Measurements from ENCODE around the gene CA10. TPM values are rescaled to one million over a fixed set of nuclear protein-coding genes. Genes with fewer than 3 reads are reported as not detected.

The CA10 gene
- total and polyA plus RNA-seq, 2 donors (not counting 1 experiment from before 2014, with no cell fraction given) = not detected

- Histone ChIP-seq H2AFZ (ENCODE audit: low read length) (no peak overlapping the region), H3K79me2 (ENCODE audit: control insufficient read depth, insufficient read depth, low read length) (no peaks in the 10 kb centered on the region), H3K27me3 (ENCODE audit: control insufficient read depth, insufficient read depth, low read length) (no peaks in the 10 kb centered on the region), H3K9me3 (ENCODE audit: control insufficient read depth, insufficient read depth, low read depth, low read length) (no peaks in the 10 kb centered on the region), H3K4me1 (ENCODE audit: control insufficient read depth, extremely low read depth, insufficient read depth, low read length) (no peaks in the 10 kb centered on the region), H3K9ac (ENCODE audit: insufficient read depth, low read length) (no peak overlapping the region), H3K4me3 (replicated peaks in 1 of 4; ENCODE audit: control extremely low read depth in 1 of 4, insufficient read depth in 1 of 4, low read depth in 3 of 4, low read length in 4 of 4) (no peak overlapping the region), H3K4me2 (ENCODE audit: extremely low read depth, insufficient read depth, low read length) (no peak overlapping the region), H3K27ac (ENCODE audit: insufficient read depth, low read length) (no peak overlapping the region), H3K36me3 (ENCODE audit: control insufficient read depth, insufficient read depth, low read length) (no peaks in the 10 kb centered on the region), H4K20me1 (ENCODE audit: control insufficient read depth, extremely low read depth, insufficient read depth, low read length) (no peaks in the 10 kb centered on the region)
- TF ChIP-seq CTCF (conservative IDR thresholded peaks at IDR 0.05 in 1 of 2, IDR thresholded peaks at IDR 0.05 in 1 of 2; ENCODE audit: low read depth in 1 of 2, low read length in 2 of 2) = no peak
- no peak for TF ChIP-seq EZH2 (IDR thresholded peaks at IDR 0.05; ENCODE audit: low read length, missing control alignments)
- DNase-seq (ENCODE audit: low read depth in 2 of 2) = no peak
Observed at GRCh38 chr17:51653878-51654277, 504.6 kb downstream of the CA10 start.

GRCh38 chr17:51652529-51652928, 506.0 kb downstream of the CA10 start:
- Histone ChIP-seq H3K36me3 (ENCODE audit: control insufficient read depth, insufficient read depth, low read length) (no peaks in the 10 kb centered on the region), H3K4me3 (replicated peaks in 1 of 4; ENCODE audit: control extremely low read depth in 1 of 4, insufficient read depth in 1 of 4, low read depth in 3 of 4, low read length in 4 of 4) (no peak overlapping the region), H2AFZ (ENCODE audit: low read length) (no peak overlapping the region), H4K20me1 (ENCODE audit: control insufficient read depth, extremely low read depth, insufficient read depth, low read length) (no peaks in the 10 kb centered on the region), H3K4me1 (ENCODE audit: control insufficient read depth, extremely low read depth, insufficient read depth, low read length) (no peaks in the 10 kb centered on the region), H3K27ac (ENCODE audit: insufficient read depth, low read length) (no peak overlapping the region), H3K9ac (ENCODE audit: insufficient read depth, low read length) (no peak overlapping the region), H3K79me2 (ENCODE audit: control insufficient read depth, insufficient read depth, low read length) (no peaks in the 10 kb centered on the region), H3K4me2 (ENCODE audit: extremely low read depth, insufficient read depth, low read length) (no peak overlapping the region), H3K27me3 (ENCODE audit: control insufficient read depth, insufficient read depth, low read length) (no peaks in the 10 kb centered on the region), H3K9me3 (ENCODE audit: control insufficient read depth, insufficient read depth, low read depth, low read length) (no peaks in the 10 kb centered on the region)
- TF ChIP-seq CTCF (conservative IDR thresholded peaks at IDR 0.05 in 1 of 2, IDR thresholded peaks at IDR 0.05 in 1 of 2; ENCODE audit: low read depth in 1 of 2, low read length in 2 of 2) = no peak
- no peak for TF ChIP-seq EZH2 (IDR thresholded peaks at IDR 0.05; ENCODE audit: low read length, missing control alignments)
- no peak for DNase-seq (ENCODE audit: low read depth in 2 of 2)

GRCh38 chr17:51651513-51652298, 506.8 kb downstream of the CA10 start:
- Histone ChIP-seq H3K36me3 (ENCODE audit: control insufficient read depth, insufficient read depth, low read length) (no peaks in the 10 kb centered on the region), H3K4me2 (ENCODE audit: extremely low read depth, insufficient read depth, low read length) (no peak overlapping the region), H4K20me1 (ENCODE audit: control insufficient read depth, extremely low read depth, insufficient read depth, low read length) (no peaks in the 10 kb centered on the region), H2AFZ (ENCODE audit: low read length) (no peak overlapping the region), H3K4me3 (replicated peaks in 1 of 4; ENCODE audit: control extremely low read depth in 1 of 4, insufficient read depth in 1 of 4, low read depth in 3 of 4, low read length in 4 of 4) (no peak overlapping the region), H3K9me3 (ENCODE audit: control insufficient read depth, insufficient read depth, low read depth, low read length) (no peaks in the 10 kb centered on the region), H3K27me3 (ENCODE audit: control insufficient read depth, insufficient read depth, low read length) (no peaks in the 10 kb centered on the region), H3K9ac (ENCODE audit: insufficient read depth, low read length) (no peak overlapping the region), H3K79me2 (ENCODE audit: control insufficient read depth, insufficient read depth, low read length) (no peaks in the 10 kb centered on the region), H3K4me1 (ENCODE audit: control insufficient read depth, extremely low read depth, insufficient read depth, low read length) (no peaks in the 10 kb centered on the region), H3K27ac (ENCODE audit: insufficient read depth, low read length) (no peak overlapping the region)
- DNase-seq (ENCODE audit: low read depth in 2 of 2) = no peak
- TF ChIP-seq CTCF (conservative IDR thresholded peaks at IDR 0.05 in 1 of 2, IDR thresholded peaks at IDR 0.05 in 1 of 2; ENCODE audit: low read depth in 1 of 2, low read length in 2 of 2) (no peak), EZH2 (IDR thresholded peaks at IDR 0.05; ENCODE audit: low read length, missing control alignments) (no peak)
